OCI-M2 (cell line): ENCODE measurements around the gene TIMM10.

Source experiments
- DNase-seq: peaks from one replicate; lab custom pipeline; 2025; ENCODE audit not compliant: unreplicated experiment; lab: John Stamatoyannopoulos, UW

Gene TIMM10

GRCh38 chr11:57530596-57531507 is at the start of gene TIMM10:
TSS of gene TIMM10 (minus strand) at chr11:57530754. CDS start at chr11:57530189, 565 bp downstream.
- peak; percentile 60 for DNase-seq

GRCh38 chr11:57574061-57574460 is 43.5 kb upstream of the TIMM10 start:
- no peak for DNase-seq

GRCh38 chr11:57571606-57572005 is 41.1 kb upstream of the TIMM10 start:
- no peak for DNase-seq

GRCh38 chr11:57568330-57568766 is 37.8 kb upstream of the TIMM10 start:
- DNase-seq: peak; percentile 64

- no peak for DNase-seq
These were observed 37.2 kb upstream of the TIMM10 start, which contains the start of gene UBE2L6 for GRCh38 chr11:57567515-57568329. TSS of gene UBE2L6 (minus strand) at chr11:57567672. CDS start at chr11:57567611, 61 bp downstream.

- no peak for DNase-seq
These were observed 36.5 kb upstream of the TIMM10 start for GRCh38 chr11:57566905-57567514.

GRCh38 chr11:57566005-57566904 is 35.7 kb upstream of the TIMM10 start:
- no peak for DNase-seq

GRCh38 chr11:57562596-57562995 is 32.0 kb upstream of the TIMM10 start:
- DNase-seq: no peak

GRCh38 chr11:57560146-57560545 is 29.6 kb upstream of the TIMM10 start:
- DNase-seq: no peak

- no peak for DNase-seq
These were observed 25.5 kb upstream of the TIMM10 start for GRCh38 chr11:57556041-57556440.

GRCh38 chr11:57555393-57555792 is 24.8 kb upstream of the TIMM10 start:
- no peak for DNase-seq

GRCh38 chr11:57552479-57552878 is 21.9 kb upstream of the TIMM10 start:
- no peak for DNase-seq

- no peak for DNase-seq
These were observed 21.4 kb upstream of the TIMM10 start for GRCh38 chr11:57551941-57552340.

GRCh38 chr11:57549983-57550382 is 19.4 kb upstream of the TIMM10 start:
- no peak for DNase-seq

GRCh38 chr11:57547854-57548377 is 17.4 kb upstream of the TIMM10 start:
- no peak for DNase-seq

- DNase-seq: no peak
These were observed 16.4 kb upstream of the TIMM10 start for GRCh38 chr11:57546869-57547475.

- DNase-seq: no peak
These were observed 15.9 kb upstream of the TIMM10 start for GRCh38 chr11:57546451-57546850.

GRCh38 chr11:57545883-57546282 is 15.3 kb upstream of the TIMM10 start:
- DNase-seq: no peak

GRCh38 chr11:57544566-57544965 is 14.0 kb upstream of the TIMM10 start:
- DNase-seq: no peak

- DNase-seq: no peak
These were observed 13.0 kb upstream of the TIMM10 start for GRCh38 chr11:57543593-57543992.
